B cell (primary cell): Measurements from ENCODE around the gene BMAL1. TPM values are rescaled to one million over a fixed set of nuclear protein-coding genes. Genes with fewer than 3 reads are reported as not detected.

Source experiments
- ATAC-seq: fragments of 200-7000 bp; cut with Tn5 transposase; one replicate; pipeline ENCODE4 v1.10.0; 2021; ENCODE audit warnings: low read depth, mild to moderate bottlenecking, moderate number of reproducible peaks, moderate library complexity
- CTCF ChIA-PET: fragments of 350-600 bp; sonication (Branson Sonifier 250); formaldehyde crosslinking; loops from one replicate; lab custom pipeline; 2021; ENCODE audit warnings: antibody characterized with exemption, inconsistent platforms; lab: Charles Lee
- POLR2A ChIA-PET: fragments of 350-600 bp; sonication (Branson Sonifier 250); formaldehyde crosslinking; loops from one replicate; lab custom pipeline; 2021; ENCODE audit warnings: antibody characterized with exemption; lab: Charles Lee
- DNase-seq: peaks from one replicate; pipeline ENCODE4 v3.0.0; 2013
- H2AFZ ChIP-seq: 2 replicates; pipeline ENCODE4 v1.6.1; 2012; ENCODE audit warnings: mild to moderate bottlenecking, low read depth, low read length; ENCODE audit not compliant: insufficient read depth, poor library complexity, severe bottlenecking
- H3K27ac ChIP-seq, 2 donors: 1 replicate in 1 of 2; 2 replicates in 1 of 2; pipeline ENCODE4 v1.5.1; 2012 to 2013; ENCODE audit warnings: low read length in 2 of 2, mild to moderate bottlenecking in 2 of 2, moderate library complexity in 1 of 2
- H3K27me3 ChIP-seq, 4 experiments: fragments of 200-600 bp in 1 of 4; sonication (generic) in 1 of 4; replicated peaks in 1 of 4; 1 replicate in 2 of 4; 2 replicates in 2 of 4; pipeline versions ENCODE4 v1.6.1 to v1.7.0; 2013 to 2016; ENCODE audit warnings: low read length in 3 of 4, mild to moderate bottlenecking in 2 of 4, mixed read lengths in 1 of 4, moderate library complexity in 1 of 4; ENCODE audit not compliant: insufficient read depth in 4 of 4, control insufficient read depth in 3 of 4; ENCODE audit errors: control extremely low read depth in 1 of 4
- H3K36me3 ChIP-seq, 2 experiments: replicated peaks in 1 of 2; 1 replicate in 1 of 2; 2 replicates in 1 of 2; pipeline versions ENCODE4 v1.6.1 to v1.7.1; 2013; ENCODE audit warnings: low read length in 1 of 2; ENCODE audit not compliant: insufficient read depth in 2 of 2, control insufficient read depth in 1 of 2; ENCODE audit errors: control extremely low read depth in 1 of 2, extremely low read depth in 1 of 2
- H3K4me1 ChIP-seq, 2 donors: fragments of 200-600 bp in 1 of 2; sonication (generic) in 1 of 2; 1 replicate in 1 of 2; 2 replicates in 1 of 2; pipeline versions ENCODE4 v1.5.1 to v1.6.1; 2013 to 2017; ENCODE audit warnings: low read length in 2 of 2; ENCODE audit not compliant: control insufficient read depth in 2 of 2, insufficient read depth in 2 of 2
- H3K4me2 ChIP-seq: replicated peaks from 2 replicates; pipeline ENCODE3; 2012; ENCODE audit warnings: mild to moderate bottlenecking, low read depth, low read length; ENCODE audit not compliant: poor library complexity, severe bottlenecking
- H3K4me3 ChIP-seq, 5 experiments: fragments of 200-600 bp in 1 of 5; sonication (generic) in 1 of 5; 1 replicate in 3 of 5; 2 replicates in 2 of 5; pipeline versions ENCODE4 v1.5.1 to v1.7.0; 2011 to 2016; ENCODE audit warnings: low read length in 4 of 5, mild to moderate bottlenecking in 4 of 5, low read depth in 2 of 5, control low read depth in 1 of 5, moderate library complexity in 1 of 5; ENCODE audit not compliant: insufficient read depth in 1 of 5; ENCODE audit errors: control extremely low read depth in 1 of 5, extremely low read depth in 1 of 5
- H3K79me2 ChIP-seq: fragments of 200-600 bp; sonication (generic); one replicate; pipeline ENCODE4 v1.6.0; 2016; ENCODE audit warnings: low read length; ENCODE audit not compliant: control insufficient read depth, insufficient read depth
- H3K9ac ChIP-seq: fragments of 200-600 bp; sonication (generic); 2 replicates; pipeline ENCODE4 v1.6.1; 2017; ENCODE audit warnings: mild to moderate bottlenecking, low read length, moderate library complexity
- H3K9me3 ChIP-seq, 3 donors: one replicate each; pipeline versions ENCODE4 v1.6.1 to v1.7.1; 2013; ENCODE audit warnings: low read length in 2 of 3; ENCODE audit not compliant: control insufficient read depth in 2 of 3, insufficient read depth in 1 of 3; ENCODE audit errors: control extremely low read depth in 1 of 3
- H4K20me1 ChIP-seq: 2 replicates; pipeline ENCODE4 v1.6.0; 2012; ENCODE audit warnings: mild to moderate bottlenecking, low read length; ENCODE audit not compliant: insufficient read depth, control insufficient read depth, poor library complexity, severe bottlenecking
- H3K27ac Mint-ChIP-seq: one replicate; pipeline ENCODE4 v1.8.0; 2021; ENCODE audit warnings: mixed read lengths
- H3K27me3 Mint-ChIP-seq: one replicate; pipeline ENCODE4 v1.8.0; 2021; ENCODE audit warnings: mixed read lengths
- H3K4me1 Mint-ChIP-seq: one replicate; pipeline ENCODE4 v1.8.0; 2021; ENCODE audit warnings: mixed read lengths
- H3K4me3 Mint-ChIP-seq: one replicate; pipeline ENCODE4 v1.8.0; 2021; ENCODE audit warnings: mixed read lengths
- H3K9me3 Mint-ChIP-seq: one replicate; pipeline ENCODE4 v1.8.0; 2022; ENCODE audit warnings: mixed read lengths; ENCODE audit not compliant: insufficient read depth
- EZH2 ChIP-seq: IDR thresholded peaks from 2 replicates; pipeline ENCODE4 v1.6.1; 2012; ENCODE audit warnings: borderline replicate concordance, low read depth, mild to moderate bottlenecking, moderate library complexity, low read length; ENCODE audit not compliant: insufficient read depth, poor library complexity, severe bottlenecking
- WGBS: methylation state at CpG from one replicate; pipeline ENCODE4 v1.1.5; 2013; ENCODE audit warnings: missing lambda C conversion rate; ENCODE audit not compliant: insufficient coverage; 5-methylcytosine and 5-hydroxymethylcytosine counted together
- intact Hi-C: fragments of 100-400 bp; cut with micrococcal nuclease; formaldehyde crosslinking; loops from one replicate; pipeline ENCODE4 v1.10.0; 2022
- polyA plus RNA-seq: library from polyadenylated mRNA; depleted of rRNA; stranded (reverse); fragments of >200 nt; gene quantifications from 2 replicates; pipeline ENCODE4 v1.2.3, GENCODE V29; 2012
- total RNA-seq, 2 donors: library from RNA; stranded (reverse); fragments of 120-200 nt in 1 of 2; gene quantifications; 1 replicate in 1 of 2; 2 replicates in 1 of 2; pipeline versions ENCODE4 v1.2.3 to v1.2.4, GENCODE V29; 2013 to 2022
- TF ChIP-seq, protein P1 (sequence below): fragments of 200-600 bp; IDR thresholded peaks from one replicate; pipeline ENCODE4 v1.8.0; 2022; ENCODE audit warnings: antibody characterized with exemption, mild to moderate bottlenecking

Gene BMAL1
- total and polyA plus RNA-seq, 2 donors (not counting 1 experiment from before 2014, with no cell fraction given) = 8.6 to 39.1 TPM

DNA sequence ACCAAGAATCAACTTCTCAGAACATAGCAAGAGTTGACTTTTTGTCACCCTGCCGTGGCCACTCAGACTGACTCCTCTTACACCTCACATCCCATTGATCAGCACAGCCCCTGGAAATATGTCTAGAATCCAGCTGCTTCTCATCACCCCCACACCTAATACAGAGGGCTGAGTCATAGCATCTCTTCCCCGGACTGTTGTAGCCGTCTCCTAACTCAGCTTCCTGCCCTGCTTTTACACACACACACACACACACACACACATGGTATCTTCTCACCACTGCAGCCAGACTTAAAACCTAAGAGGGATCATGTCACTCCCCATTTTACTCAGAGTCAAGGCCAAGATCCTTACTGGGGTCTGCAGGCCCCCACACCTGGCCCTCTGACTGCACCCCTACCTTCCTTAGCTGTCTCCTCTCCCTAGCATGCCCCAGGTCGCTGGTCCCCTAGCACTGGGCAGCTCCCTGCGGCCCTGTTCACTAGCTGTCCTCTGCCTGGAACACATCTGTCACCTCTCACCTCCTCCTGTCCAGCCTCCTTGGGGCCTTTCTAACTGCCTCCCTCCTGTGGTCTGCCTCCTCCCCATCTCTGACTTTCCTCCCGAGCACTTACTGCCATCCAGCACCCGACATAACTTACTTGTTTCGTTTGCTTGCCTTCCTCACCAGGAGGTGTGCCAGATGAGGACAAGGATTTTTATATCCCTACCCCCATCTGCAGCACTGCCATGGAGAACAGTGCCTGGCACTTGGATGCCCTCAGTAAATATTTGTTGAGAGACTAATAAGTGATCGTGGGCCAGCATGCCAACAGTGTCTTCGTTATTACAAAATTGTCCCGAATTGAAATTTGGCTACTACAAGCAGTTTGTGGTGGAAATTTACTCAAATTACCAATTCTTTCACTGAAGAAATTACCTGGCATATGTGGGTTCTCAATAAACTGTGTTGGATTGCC lies 61.9 kb downstream of the BMAL1 start:
- H3K36me3 ChIP-seq = no peaks in the 10 kb centered on the region
- no peak overlapping the region for H2AFZ ChIP-seq
- CTCF ChIA-PET = interaction anchor here (0.5 to 1.4 kb wide), 3 partner anchors 8 to 376 kb away, joined by 3 to 4 read pairs (median 3); no protein-coding TSS in a partner anchor
- POLR2A ChIA-PET = no interaction called here
- H3K27ac Mint-ChIP-seq = no peak overlapping the region
- peaks cover 5 to 8% of the 10 kb centered on the region in 2 donors for H3K4me1 ChIP-seq
- H3K27ac ChIP-seq = no peak overlapping the region
- H4K20me1 ChIP-seq = peaks cover 37% of the 10 kb centered on the region
- H3K4me3 Mint-ChIP-seq = no peak overlapping the region
- no peaks in the 10 kb centered on the region for H3K27me3 Mint-ChIP-seq
- no peaks in the 10 kb centered on the region for H3K27me3 ChIP-seq
- no peak overlapping the region for H3K4me3 ChIP-seq
- intact Hi-C loops = loop anchor here (5.0 to 10.0 kb wide), 2 partner anchors 62 to 105 kb away; partner anchors contain the start of gene BMAL1
- 61% methylated on average over 5 of the region's 11 CpGs for WGBS
- no peak overlapping the region for H3K4me2 ChIP-seq
- TF ChIP-seq EZH2 = no peak
- TF ChIP-seq, protein P1, sequence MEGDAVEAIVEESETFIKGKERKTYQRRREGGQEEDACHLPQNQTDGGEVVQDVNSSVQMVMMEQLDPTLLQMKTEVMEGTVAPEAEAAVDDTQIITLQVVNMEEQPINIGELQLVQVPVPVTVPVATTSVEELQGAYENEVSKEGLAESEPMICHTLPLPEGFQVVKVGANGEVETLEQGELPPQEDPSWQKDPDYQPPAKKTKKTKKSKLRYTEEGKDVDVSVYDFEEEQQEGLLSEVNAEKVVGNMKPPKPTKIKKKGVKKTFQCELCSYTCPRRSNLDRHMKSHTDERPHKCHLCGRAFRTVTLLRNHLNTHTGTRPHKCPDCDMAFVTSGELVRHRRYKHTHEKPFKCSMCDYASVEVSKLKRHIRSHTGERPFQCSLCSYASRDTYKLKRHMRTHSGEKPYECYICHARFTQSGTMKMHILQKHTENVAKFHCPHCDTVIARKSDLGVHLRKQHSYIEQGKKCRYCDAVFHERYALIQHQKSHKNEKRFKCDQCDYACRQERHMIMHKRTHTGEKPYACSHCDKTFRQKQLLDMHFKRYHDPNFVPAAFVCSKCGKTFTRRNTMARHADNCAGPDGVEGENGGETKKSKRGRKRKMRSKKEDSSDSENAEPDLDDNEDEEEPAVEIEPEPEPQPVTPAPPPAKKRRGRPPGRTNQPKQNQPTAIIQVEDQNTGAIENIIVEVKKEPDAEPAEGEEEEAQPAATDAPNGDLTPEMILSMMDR = no peak
- peaks cover 55% of the 10 kb centered on the region for H3K4me1 Mint-ChIP-seq
- no peak overlapping the region for H3K9ac ChIP-seq
- ATAC-seq (no peak), DNase-seq (no peak)
- no peaks in the 10 kb centered on the region for H3K9me3 ChIP-seq
- H3K79me2 ChIP-seq = peaks cover 21% of the 10 kb centered on the region
- no peaks in the 10 kb centered on the region for H3K9me3 Mint-ChIP-seq

DNA sequence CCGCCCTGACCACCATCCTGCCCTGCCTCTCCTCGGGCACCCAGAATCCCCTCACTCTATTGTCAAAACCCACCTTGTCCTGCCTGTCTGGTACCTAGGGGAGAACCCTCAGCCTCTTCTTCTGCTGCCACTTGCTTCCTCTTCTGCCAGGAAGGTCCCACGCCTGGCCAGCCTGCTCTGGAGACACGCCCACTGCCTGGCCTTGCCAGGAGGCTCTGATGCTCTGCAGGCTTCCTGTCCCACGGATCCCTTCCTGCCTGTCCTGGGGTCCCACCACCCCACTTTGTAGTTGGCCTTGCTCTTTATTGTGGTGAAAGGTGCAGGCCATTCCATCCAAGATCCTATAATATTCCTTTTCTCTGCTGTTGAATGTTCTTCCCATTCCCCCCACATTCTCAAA lies 63.4 kb downstream of the BMAL1 start:
- H3K4me1 ChIP-seq = peaks cover 5 to 8% of the 10 kb centered on the region in 2 donors
- H3K36me3 ChIP-seq = no peaks in the 10 kb centered on the region
- ATAC-seq = no peak
- H3K9me3 ChIP-seq = no peaks in the 10 kb centered on the region
- POLR2A ChIA-PET = no interaction called here
- no peak overlapping the region for H2AFZ ChIP-seq
- no peak for TF ChIP-seq EZH2
- TF ChIP-seq, protein P1 = no peak
- H3K4me3 ChIP-seq = no peak overlapping the region
- Mint-ChIP-seq H3K4me3 (no peak overlapping the region), H3K27ac (no peak overlapping the region), H3K4me1 (peaks cover 53% of the 10 kb centered on the region), H3K9me3 (no peaks in the 10 kb centered on the region), H3K27me3 (no peaks in the 10 kb centered on the region)
- no peak overlapping the region for H3K4me2 ChIP-seq
- H3K9ac ChIP-seq = no peak overlapping the region
- no peak for DNase-seq
- H3K79me2 ChIP-seq = peaks cover 29% of the 10 kb centered on the region
- no peaks in the 10 kb centered on the region for H3K27me3 ChIP-seq
- intact Hi-C loops = no loop called here
- WGBS = 30% methylated on average over 5 of the region's 5 CpGs
- no peak overlapping the region for H3K27ac ChIP-seq
- peaks cover 35% of the 10 kb centered on the region for H4K20me1 ChIP-seq
- CTCF ChIA-PET = no interaction called here
